ENCODE measurements around the gene ZNF677.
"Not testable (repeated sequence)": the region's sequence is repeated elsewhere in the genome, so short reads cannot be mapped to it uniquely, and the experiment has no call there.

ZNF677 gene

GRCh38 chr19:53192771-53193534 lies 61.7 kb downstream of the ZNF677 start, which contains the start of gene ZNF665:
Gene ZNF665 (minus strand): TSS chr19:53193358. CDS start chr19:53182898, 10,460 bp downstream.
- peak; percentile 54 for DNase-seq

DNA sequence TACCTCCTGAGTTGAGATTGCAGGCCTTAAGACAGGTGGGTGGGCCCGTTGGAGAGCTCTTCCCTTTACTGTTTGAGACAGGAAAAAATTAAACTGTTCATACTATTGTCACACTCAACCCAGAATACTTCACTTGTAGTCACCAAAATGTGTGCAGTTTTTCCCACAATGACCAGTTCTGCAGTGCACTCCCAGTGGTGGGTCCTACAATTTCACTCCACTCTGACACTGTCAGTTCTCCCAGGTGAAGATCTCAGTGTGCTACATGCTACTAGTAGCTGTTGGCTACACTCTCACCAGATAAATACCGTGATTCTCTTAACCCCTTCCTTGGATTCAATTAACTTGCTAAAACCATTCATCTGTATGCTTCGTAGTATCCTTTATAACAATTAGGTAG lies 64.4 kb downstream of the ZNF677 start:
- DNase-seq: no peak

GRCh38 chr19:53189691-53190198 lies 64.9 kb downstream of the ZNF677 start:
- not testable (repeated sequence) for DNase-seq

All from NCI-H226 (cell line).